GM13977 (cell line): Measurements from ENCODE around the gene KIAA1614.

Source experiments
- DNase-seq: peaks from one replicate; pipeline ENCODE4 v3.0.0; 2012; ENCODE audit warnings: low spot score
- in situ Hi-C: fragments of 300-500 bp; cut with MboI; formaldehyde crosslinking; loops from one replicate; pipeline ENCODE4 v1.12.0; 2022; ENCODE audit warnings: low sequenced_read_pairs, low pct_unique_long_range_greater_than_20kb, mixed read lengths, inconsistent platforms; ENCODE audit not compliant: unreplicated experiment
- TF ChIP-seq, protein P1 (sequence below): IDR thresholded peaks from 2 replicates; pipeline ENCODE4 v1.5.1; 2012; ENCODE audit warnings: mild to moderate bottlenecking, control low read depth; ENCODE audit not compliant: insufficient read depth; ENCODE audit errors: extremely low read depth, missing control alignments

Gene KIAA1614

DNA sequence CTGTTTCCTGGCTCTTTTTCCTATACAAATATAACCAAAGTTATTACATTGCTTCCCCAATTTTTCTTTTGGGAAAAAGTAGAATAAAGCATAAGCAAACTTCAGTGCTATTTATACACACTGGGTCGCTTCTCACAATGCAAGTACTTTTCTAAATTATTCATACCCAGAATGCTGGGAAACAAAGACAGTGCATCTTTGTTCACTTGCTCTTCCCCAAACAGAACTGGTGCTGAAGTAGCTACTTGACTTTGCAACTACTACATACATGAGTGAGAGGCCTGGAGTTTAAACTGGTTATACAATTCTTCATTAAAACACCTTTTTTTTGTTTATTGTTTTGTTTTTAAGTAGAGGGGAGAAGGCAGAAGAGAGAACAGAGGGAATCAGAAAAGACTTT, 69.7 kb downstream of the KIAA1614 start:
- TF ChIP-seq, protein P1, sequence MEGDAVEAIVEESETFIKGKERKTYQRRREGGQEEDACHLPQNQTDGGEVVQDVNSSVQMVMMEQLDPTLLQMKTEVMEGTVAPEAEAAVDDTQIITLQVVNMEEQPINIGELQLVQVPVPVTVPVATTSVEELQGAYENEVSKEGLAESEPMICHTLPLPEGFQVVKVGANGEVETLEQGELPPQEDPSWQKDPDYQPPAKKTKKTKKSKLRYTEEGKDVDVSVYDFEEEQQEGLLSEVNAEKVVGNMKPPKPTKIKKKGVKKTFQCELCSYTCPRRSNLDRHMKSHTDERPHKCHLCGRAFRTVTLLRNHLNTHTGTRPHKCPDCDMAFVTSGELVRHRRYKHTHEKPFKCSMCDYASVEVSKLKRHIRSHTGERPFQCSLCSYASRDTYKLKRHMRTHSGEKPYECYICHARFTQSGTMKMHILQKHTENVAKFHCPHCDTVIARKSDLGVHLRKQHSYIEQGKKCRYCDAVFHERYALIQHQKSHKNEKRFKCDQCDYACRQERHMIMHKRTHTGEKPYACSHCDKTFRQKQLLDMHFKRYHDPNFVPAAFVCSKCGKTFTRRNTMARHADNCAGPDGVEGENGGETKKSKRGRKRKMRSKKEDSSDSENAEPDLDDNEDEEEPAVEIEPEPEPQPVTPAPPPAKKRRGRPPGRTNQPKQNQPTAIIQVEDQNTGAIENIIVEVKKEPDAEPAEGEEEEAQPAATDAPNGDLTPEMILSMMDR: no peak
- in situ Hi-C loops: no loop called here
- DNase-seq: no peak

DNA sequence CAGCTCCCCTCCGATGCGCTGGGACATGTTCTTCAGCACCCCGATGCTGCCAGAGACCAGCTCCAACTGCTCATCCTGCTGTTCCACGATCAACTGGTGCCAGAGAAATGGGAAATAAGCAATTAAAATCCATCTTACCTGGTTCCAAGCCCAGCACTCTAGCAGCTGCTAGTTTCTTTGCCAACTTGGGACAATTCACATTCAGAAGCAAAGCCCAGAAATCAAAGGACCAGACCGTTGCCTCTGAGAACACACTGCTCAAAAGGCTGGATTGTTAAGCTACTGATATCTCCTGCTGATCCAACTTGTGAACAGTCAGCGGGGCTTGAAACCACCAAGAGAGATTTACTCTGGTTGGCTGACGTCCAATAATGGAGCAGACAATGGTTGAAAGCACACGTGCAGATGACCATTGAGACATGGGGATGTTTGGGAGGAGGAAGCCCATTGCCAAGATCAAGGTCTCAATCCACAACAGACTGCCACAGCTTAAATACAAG, 75.6 kb downstream of the KIAA1614 start:
- TF ChIP-seq, protein P1: no peak
- in situ Hi-C loops: no loop called here
- no peak for DNase-seq

DNA sequence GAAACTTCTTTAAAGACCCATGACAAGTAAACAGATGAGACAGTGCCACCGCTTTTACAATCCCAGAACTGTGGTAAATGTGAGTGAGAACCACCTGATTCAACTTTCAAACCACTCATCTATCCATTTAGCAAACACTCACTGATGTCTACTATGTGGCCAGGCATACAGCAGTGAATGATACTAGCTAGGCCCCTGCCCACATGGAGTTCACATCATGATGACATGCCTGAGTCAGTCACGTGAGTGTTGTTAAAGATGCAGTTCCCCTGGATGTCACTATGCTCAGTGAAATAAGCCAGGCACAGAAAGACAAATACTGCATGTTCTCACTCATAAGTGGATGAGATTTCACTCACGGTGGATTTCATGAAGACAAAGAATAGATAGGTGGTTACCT, 81.6 kb downstream of the KIAA1614 start:
- in situ Hi-C loops: no loop called here
- TF ChIP-seq, protein P1: no peak
- DNase-seq: no peak

DNA sequence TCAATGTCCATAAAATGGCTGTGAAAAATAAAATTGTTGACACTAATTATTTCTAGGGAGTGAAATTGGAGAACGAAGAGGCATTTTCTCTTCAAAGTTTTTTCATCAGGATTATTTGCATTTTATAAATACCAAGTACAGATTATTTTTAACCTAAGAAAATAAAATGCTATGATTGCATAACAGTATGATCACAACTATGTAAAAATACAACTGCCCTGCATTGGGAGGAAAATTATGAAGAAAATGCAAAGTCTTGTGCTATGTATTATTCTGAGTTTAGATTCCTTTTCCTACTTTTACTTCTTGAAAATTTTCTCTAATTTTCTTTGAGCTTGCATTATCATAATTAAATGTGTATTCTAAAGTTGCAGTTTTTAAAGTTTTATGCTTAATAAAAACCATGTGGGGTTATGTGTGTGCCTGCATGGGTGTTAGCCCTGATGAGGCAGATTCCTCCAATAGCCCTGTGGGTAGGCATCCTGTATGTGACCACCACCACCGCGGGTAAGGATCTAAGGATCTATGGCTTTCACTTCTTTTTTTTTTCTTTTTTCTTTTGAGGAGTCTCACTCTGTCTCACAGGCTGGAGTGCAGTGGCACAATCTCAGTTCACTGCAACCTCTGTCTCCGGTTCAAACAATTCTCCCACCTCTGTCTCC, 85.3 kb downstream of the KIAA1614 start:
- TF ChIP-seq, protein P1: no peak
- in situ Hi-C loops: no loop called here
- no peak for DNase-seq
